Stimulated activated naive CD4-positive, alpha-beta T cell treated with Interleukin-2 at 50 U/mL for 16 hours (primary cell): ENCODE measurements around the gene VGLL3.
"Not testable (repeated sequence)": the region's sequence is repeated elsewhere in the genome, so short reads cannot be mapped to it uniquely, and the experiment has no call there.

Experiments
- DNase-seq: peaks from one replicate; lab custom pipeline; 2025; lab: John Stamatoyannopoulos, UW

Gene VGLL3

GRCh38 chr3:86989611-86990010, 1.3 kb downstream of the VGLL3 start:
- no peak for DNase-seq

DNA sequence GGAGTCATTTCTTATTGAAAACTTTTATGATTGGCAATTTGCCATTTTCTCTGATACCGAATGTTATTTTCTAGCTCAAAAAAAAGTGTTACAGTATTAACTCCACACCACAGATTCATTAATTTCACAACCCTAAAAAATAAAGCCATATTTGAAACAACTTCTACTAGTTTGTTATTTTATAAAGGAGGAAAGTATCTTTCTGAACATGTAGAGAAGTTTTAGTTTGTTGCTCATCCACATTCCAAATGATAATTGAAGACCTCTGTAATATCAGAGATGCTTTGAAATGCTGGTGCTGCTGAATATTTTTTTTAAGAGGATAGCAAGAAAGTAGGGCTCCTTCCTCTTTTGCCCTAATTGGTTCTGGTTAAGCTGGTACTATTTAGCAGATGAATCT, 1.9 kb downstream of the VGLL3 start:
- DNase-seq = no peak

- no peak for DNase-seq
Measured at GRCh38 chr3:86988235-86988634, 2.7 kb downstream of the VGLL3 start.

- DNase-seq = no peak
Measured at GRCh38 chr3:86987421-86987715, 3.6 kb downstream of the VGLL3 start.

DNA sequence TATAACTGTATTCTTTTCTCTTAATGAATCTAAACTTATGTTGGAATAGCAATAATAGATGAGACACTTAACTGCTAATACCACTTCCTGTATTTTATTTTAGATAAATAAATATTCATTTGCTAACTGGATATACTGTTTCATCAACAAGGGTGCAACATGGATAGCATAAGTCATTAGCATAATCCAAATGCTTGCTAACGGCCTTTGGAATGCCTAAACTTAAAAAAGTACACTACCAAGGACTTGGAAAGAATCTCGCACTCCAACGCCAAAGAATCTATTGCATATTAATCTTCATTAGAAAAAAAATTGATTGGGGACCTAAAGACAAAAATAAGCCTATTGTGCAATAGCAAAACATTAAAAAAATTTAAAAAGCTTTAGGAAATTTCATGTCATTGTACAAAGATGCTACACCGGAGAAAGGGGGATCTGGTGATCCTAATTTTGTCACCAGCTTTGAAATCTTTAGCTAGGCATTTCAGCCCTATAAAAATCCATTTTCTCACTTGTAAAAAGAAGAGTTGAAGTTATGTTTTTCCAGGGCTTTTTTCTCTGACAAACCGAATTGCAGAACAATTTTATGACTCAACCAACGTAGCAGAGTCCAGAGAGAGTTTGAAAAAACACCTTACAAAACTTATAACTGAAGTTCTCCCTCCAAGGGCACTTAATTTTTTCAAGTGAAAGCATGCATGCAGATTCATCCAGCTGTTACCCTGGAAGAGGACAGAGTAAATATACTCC, 4.1 kb downstream of the VGLL3 start:
- no peak for DNase-seq

DNA sequence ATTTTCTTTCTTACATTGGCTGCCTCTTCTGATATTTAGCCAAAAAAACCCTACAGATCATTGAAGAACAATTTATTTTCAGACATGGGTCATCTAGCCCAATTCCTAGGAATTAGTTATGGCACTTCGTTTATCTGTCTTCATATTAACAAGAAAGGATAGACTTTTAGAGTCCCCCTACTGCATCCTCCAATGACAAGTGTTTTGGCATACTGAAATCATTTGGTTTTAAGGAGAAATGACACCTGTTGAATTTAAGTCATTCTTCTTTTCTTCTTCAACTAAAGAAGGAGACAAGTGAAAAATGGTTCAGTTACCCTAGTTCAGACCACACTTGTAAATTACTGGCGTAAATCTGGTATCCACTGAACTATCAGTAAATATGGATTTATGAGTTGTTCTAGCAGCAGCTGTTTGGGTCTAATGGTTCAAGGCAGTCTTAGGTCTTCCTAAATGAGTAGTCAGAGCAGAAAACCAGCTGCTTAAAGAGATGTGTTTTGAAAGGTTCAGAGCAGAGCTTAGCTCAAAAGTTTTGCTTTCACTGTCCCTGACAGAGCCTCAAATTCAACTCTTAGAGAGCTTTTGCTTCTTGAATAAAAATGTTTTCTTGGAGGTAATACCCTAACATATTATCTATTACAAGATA, 5.6 kb downstream of the VGLL3 start:
- no peak for DNase-seq

GRCh38 chr3:86984271-86984670, 6.7 kb downstream of the VGLL3 start:
- no peak for DNase-seq

DNA sequence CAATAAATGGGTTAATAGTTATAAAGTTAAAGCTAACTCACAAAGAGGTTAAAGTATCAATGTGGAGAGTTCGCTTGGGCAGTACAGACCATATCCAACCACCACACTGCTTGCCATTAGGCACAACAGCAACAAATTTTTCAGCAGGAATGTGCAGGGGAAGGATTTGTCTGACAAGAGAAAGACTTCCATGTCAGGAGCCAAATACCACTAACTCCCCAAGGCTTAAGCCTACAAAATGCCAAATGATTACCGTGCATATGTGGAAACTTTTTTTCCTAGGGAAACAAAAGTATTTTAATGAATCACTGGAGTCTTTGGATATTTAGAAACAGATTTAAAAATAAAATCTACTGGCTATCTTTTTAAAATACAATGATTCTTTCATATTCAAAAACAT, 8.1 kb downstream of the VGLL3 start:
- no peak for DNase-seq

DNA sequence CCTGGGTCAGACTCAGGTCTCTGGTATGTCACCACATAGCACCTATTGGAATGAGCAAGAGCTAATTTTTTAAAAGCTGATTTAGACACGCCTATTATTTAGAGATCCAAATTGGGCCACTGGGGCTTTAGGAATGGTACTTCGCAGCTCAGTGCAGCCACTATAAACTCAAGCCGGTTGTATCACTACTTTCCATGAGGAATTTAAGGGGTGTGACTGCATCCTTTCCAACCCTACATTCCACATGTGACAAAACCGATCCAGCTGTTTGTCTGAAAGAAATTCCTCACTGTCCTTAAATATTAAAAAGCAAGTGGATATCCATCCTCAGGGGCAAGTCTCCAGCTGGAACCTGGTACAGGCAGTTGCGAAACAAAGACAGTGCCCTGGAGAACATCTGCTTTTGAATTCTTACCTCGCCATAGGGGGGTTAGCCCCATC, 12.8 kb downstream of the VGLL3 start:
- DNase-seq = no peak

- DNase-seq = no peak
Measured at GRCh38 chr3:86976219-86976618, 14.7 kb downstream of the VGLL3 start.

GRCh38 chr3:86974177-86974576, 16.8 kb downstream of the VGLL3 start:
- DNase-seq = not testable (repeated sequence)

DNA sequence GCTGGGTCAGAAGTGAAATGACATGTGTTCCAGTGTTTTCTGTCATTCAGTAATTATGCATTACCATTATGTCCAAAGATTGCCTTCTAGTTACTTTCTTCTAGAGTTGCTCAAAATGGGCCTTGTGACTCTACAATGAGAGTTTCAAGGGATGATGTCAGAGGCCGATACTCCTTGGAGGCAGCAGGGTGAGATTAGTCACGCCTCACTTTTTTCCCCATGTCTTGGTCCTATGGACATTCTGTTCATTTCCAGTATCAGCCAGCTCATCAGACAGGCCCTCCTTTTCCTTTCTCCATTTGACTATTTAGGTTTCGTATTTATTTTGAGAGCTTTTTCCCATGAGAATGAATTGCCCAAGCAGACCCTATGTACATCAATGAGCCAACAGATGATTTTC, 17.5 kb downstream of the VGLL3 start:
- DNase-seq = no peak

DNA sequence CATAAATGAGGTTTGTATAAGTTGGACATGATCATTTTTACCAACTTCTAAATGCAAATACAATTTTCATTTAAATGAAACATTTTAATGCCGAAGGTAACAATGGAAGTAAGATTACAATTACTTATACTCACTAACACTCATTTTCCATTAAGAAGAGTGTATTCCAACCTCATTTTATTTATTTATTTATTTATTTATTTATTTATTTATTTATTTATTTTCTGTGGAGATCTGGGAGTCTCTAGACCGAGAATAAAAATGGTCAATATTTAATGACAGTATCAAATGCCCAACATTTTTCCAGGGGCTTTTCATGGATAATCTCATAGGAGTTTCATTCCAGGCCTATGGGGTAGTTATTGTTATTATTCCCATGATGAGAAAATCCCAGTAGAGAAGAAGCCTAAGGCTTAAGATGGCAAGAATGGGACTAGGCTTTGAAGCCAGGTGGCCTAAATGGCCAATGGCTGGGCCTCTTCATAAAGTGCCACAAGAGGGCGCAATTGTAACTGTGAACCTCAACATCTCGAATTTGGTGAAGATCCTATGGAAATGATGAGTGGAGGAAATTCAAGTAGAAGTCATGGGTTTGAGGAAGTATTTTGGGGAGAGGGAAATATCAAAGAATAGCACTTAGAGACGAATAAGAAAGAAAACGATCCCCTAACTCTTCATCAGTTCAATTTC, 21.3 kb downstream of the VGLL3 start:
- DNase-seq = no peak

GRCh38 chr3:86968244-86968932, 22.6 kb downstream of the VGLL3 start:
- no peak for DNase-seq

- DNase-seq = no peak
Measured at GRCh38 chr3:86967062-86967461, 23.9 kb downstream of the VGLL3 start.

GRCh38 chr3:86965166-86965565, 25.8 kb downstream of the VGLL3 start:
- DNase-seq = no peak

DNA sequence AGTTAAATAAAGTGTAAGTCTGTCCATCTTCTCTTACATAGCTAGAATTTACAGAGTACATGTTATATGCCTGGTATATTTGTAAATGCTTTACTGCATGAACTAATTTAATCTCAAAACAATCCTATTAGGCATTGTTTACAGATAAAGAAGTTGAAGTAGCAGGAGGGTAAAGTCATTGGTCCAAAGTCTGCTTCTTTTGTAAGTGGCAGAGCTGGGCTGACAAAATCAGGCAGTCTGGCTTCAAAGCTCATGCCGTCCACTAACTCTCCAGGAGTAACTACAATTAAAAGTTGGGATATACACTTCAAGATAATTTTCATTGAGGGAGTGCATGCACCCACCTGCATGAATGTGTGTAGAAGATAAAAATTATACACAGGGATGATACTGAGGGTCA, 27.3 kb downstream of the VGLL3 start:
- no peak for DNase-seq

DNA sequence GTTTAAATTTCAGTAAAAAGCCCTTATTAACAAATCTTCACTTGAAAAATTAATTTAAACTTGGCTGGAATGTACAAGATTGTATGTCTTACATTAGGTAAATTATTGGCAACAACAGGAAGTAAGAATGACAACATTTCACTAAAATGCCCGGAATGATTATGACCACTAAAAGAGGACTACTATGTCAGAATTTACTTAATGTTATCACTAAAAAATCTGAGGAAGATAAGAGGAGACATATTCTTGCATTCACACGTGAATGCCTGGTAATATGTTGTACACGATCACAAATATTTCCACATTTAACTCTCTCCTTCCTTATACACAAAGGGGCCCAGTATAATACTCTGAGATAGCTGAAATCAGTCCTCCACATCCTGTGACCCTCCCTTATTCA, 29.7 kb downstream of the VGLL3 start:
- no peak for DNase-seq

DNA sequence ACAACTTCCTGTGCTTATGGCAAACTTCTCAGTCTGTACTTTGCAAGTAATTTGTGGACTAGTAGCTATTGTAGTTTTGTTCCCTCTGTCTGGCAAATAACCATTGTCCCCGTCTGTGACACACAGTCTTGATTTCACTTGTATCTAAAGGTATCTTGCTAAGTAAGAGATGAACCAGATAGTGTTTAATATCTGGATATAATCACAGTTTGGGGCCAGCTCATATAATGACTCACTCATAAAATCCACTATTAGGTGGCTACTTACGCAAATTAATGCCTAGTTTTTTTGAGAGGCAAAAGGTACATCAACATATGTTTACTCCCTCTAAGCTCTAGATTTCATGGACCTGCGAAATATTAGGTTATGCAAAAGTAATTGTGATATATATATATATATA, 30.4 kb downstream of the VGLL3 start:
- DNase-seq = no peak

GRCh38 chr3:86958534-86958933, 32.4 kb downstream of the VGLL3 start:
- no peak for DNase-seq

GRCh38 chr3:86954747-86955146, 36.2 kb downstream of the VGLL3 start:
- no peak for DNase-seq

- no peak for DNase-seq
Measured at GRCh38 chr3:86954226-86954625, 36.7 kb downstream of the VGLL3 start.

DNA sequence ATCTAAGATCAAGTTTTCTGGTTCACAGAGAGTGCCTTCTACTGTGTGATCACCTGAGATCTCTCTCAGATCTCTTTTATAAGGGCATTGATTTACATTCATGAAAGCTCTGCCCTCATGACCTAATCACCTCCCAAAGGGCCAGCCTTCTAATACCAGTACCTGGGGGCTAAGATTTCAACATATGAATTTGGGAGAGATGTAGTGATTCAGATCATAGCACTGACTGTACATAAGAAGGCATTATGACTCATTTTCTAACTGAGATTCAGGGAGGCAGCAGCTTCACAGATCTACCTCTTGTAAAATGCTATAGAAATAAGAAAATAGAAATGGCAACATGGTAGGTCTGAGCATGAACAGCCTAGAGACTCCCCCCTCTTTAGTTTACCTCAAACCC, 39.6 kb downstream of the VGLL3 start:
- no peak for DNase-seq
